ENCODE results near the gene NUP98.

- TF ChIP-seq, protein P1, sequence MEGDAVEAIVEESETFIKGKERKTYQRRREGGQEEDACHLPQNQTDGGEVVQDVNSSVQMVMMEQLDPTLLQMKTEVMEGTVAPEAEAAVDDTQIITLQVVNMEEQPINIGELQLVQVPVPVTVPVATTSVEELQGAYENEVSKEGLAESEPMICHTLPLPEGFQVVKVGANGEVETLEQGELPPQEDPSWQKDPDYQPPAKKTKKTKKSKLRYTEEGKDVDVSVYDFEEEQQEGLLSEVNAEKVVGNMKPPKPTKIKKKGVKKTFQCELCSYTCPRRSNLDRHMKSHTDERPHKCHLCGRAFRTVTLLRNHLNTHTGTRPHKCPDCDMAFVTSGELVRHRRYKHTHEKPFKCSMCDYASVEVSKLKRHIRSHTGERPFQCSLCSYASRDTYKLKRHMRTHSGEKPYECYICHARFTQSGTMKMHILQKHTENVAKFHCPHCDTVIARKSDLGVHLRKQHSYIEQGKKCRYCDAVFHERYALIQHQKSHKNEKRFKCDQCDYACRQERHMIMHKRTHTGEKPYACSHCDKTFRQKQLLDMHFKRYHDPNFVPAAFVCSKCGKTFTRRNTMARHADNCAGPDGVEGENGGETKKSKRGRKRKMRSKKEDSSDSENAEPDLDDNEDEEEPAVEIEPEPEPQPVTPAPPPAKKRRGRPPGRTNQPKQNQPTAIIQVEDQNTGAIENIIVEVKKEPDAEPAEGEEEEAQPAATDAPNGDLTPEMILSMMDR (IDR thresholded peaks at IDR 0.05): no peak
- TF ChIP-seq POLR2A (IDR thresholded peaks at IDR 0.05): no peak
These were observed 34.3 kb upstream of the NUP98 start for GRCh38 chr11:3831378-3832239.

Data from uterus (tissue), 2 donors.